ENCODE results near the gene CASKIN2. TPM values are rescaled to one million over a fixed set of nuclear protein-coding genes. Genes with fewer than 3 reads are reported as not detected.

CASKIN2 gene
- total RNA-seq, 1 donor from 2014 or later: 1.4 TPM

DNA sequence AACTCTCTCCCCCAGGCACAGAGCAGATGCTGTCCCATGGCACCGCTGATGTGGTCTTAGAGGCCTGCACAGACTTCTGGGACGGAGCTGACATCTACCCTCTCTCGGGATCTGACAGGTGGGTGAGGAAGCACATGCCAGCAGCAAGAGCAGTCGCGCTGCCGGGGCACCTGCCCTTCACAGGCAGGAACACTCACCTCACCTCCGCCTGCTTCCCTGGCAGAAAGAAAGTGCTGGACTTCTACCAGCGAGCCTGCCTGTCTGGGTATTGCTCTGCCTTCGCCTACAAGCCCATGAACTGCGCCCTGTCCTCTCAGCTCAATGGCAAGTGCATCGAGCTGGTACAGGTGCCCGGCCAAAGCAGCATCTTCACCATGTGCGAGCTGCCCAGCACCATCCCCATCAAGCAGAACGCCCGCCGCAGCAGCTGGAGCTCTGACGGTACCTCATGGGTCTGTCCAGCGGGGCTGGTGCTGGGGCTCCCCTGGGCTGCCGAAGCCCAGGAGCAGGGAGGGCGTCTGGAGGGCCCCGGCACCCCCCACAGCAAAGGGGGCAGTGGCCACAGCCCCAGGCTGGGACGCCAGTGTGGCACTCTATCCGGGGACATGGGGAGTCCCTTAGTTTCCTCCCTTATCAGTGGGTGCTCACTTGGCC lies 21.7 kb downstream of the CASKIN2 start:
- Mint-ChIP-seq H3K4me3 (no peak overlapping the region), H3K4me1 (peaks cover 2% of the 10 kb centered on the region), H3K27ac (no peak overlapping the region), H3K27me3 (no peaks in the 10 kb centered on the region), H3K9me3 (no peaks in the 10 kb centered on the region), H3K36me3 (ENCODE audit: low read depth) (peaks cover 62% of the 10 kb centered on the region)
- DNase-seq (no peak), ATAC-seq (ENCODE audit: low read depth) (no peak)
- intact Hi-C loops (cut with micrococcal nuclease): no loop called here
- CTCF ChIA-PET: no interaction called here
- POLR2A ChIA-PET: no interaction called here
- TF ChIP-seq, protein P1, sequence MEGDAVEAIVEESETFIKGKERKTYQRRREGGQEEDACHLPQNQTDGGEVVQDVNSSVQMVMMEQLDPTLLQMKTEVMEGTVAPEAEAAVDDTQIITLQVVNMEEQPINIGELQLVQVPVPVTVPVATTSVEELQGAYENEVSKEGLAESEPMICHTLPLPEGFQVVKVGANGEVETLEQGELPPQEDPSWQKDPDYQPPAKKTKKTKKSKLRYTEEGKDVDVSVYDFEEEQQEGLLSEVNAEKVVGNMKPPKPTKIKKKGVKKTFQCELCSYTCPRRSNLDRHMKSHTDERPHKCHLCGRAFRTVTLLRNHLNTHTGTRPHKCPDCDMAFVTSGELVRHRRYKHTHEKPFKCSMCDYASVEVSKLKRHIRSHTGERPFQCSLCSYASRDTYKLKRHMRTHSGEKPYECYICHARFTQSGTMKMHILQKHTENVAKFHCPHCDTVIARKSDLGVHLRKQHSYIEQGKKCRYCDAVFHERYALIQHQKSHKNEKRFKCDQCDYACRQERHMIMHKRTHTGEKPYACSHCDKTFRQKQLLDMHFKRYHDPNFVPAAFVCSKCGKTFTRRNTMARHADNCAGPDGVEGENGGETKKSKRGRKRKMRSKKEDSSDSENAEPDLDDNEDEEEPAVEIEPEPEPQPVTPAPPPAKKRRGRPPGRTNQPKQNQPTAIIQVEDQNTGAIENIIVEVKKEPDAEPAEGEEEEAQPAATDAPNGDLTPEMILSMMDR (IDR thresholded peaks at IDR 0.05): no peak

DNA sequence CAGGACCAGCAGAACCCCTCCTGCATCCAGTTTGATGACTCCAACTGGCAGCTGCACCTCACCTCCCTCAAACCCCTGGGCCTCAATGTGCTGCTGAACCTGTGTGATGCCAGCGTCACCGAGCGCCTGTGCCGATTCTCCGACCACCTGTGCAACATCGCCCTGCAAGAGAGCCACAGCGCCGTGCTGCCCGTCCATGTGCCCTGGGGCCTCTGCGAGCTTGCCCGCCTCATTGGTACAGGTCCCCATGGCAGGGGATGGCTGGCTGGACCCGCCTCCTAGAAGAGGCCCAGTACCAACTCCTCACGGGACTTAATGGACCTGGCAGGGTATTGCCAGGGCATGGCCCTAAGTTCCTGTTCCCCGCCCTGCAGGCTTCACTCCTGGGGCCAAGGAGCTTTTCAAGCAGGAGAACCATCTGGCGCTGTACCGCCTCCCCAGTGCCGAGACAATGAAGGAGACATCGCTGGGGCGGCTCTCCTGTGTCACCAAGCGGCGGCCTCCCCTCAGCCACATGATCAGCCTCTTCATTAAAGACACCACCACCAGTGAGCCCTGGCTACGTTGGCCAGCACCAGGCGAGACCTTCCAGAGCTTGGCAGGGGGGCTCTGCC lies 22.7 kb downstream of the CASKIN2 start:
- DNase-seq (no peak), ATAC-seq (ENCODE audit: low read depth) (no peak)
- Mint-ChIP-seq H3K9me3 (no peaks in the 10 kb centered on the region), H3K27me3 (no peaks in the 10 kb centered on the region), H3K4me3 (no peak overlapping the region), H3K27ac (no peak overlapping the region), H3K4me1 (peaks cover 12% of the 10 kb centered on the region), H3K36me3 (ENCODE audit: low read depth) (peaks cover 55% of the 10 kb centered on the region)
- intact Hi-C loops (cut with micrococcal nuclease): no loop called here
- ChIA-PET POLR2A (no interaction called here), CTCF (no interaction called here)
- TF ChIP-seq, protein P1 (IDR thresholded peaks at IDR 0.05): no peak

DNA sequence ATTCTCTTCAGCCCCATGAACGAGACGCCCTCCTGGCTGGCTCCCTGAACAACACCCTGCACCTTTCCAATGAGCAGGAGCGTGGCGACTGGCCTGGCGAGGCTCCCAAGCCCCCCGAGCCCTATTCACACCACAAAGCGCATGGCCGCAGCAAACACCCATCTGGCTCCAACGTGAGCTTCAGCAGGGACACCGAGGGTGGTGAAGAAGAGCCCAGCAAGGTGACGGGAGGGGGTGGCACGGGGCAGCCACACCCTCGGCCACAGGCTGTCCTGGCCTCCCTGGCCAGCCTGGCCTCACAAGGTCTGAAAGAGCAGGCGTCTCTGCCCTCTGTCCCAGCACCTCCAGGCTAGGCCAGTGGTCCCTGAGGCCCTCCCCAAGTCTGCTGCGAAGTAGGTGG lies 23.7 kb downstream of the CASKIN2 start:
- ATAC-seq (ENCODE audit: low read depth) (no peak), DNase-seq (no peak)
- ChIA-PET CTCF (no interaction called here), POLR2A (interaction anchor here (0.6 kb wide), 1 partner anchor 8 kb away, joined by 4 read pairs; no protein-coding TSS in a partner anchor)
- peaks cover 21% of the 10 kb centered on the region for H3K4me1 Mint-ChIP-seq
- intact Hi-C loops (cut with micrococcal nuclease): no loop called here
- no peak overlapping the region for H3K4me3 Mint-ChIP-seq
- no peaks in the 10 kb centered on the region for H3K27me3 Mint-ChIP-seq
- no peak overlapping the region for H3K27ac Mint-ChIP-seq
- H3K9me3 Mint-ChIP-seq: no peaks in the 10 kb centered on the region
- peaks cover 50% of the 10 kb centered on the region for H3K36me3 Mint-ChIP-seq (ENCODE audit: low read depth)
- TF ChIP-seq, protein P1 (IDR thresholded peaks at IDR 0.05): no peak

DNA sequence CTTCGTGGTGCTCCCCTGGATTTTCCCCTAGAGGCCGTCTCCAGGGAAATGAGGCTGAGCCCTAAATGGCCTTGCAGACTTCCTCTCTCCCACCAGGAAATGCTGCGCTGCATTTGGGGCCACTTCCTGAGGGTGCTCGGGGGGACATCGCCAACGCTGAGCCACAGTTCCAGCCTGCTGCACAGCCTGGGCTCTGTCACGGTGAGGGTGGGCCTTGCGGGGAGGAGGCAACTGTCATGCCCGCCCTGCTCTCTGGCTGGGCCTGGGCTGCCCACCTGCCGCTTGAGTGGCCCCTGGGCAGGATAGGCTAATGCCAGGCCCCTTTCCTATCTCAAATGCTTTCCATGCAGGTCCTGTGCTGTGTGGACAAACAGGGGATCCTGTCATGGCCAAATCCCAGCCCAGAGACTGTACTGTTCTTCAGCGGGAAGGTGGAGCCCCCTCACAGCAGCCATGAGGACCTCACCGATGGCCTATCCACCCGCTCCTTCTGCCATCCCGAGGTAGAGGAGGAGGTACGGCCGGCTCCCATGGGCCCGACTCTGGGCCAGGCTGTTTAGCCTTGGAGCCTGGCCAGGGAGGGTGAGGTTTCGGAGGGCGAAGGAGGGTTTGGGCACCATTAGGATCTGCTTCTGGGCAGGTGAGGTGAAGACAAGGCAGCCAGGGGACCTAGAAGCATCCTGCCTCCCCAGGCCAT lies 24.2 kb downstream of the CASKIN2 start:
- Mint-ChIP-seq H3K36me3 (ENCODE audit: low read depth) (peaks cover 51% of the 10 kb centered on the region), H3K27me3 (no peaks in the 10 kb centered on the region), H3K27ac (no peak overlapping the region), H3K4me1 (peaks cover 27% of the 10 kb centered on the region), H3K9me3 (no peaks in the 10 kb centered on the region), H3K4me3 (no peak overlapping the region)
- TF ChIP-seq, protein P1 (IDR thresholded peaks at IDR 0.05): no peak
- ATAC-seq (ENCODE audit: low read depth) (no peak), DNase-seq (no peak)
- POLR2A ChIA-PET: no interaction called here
- CTCF ChIA-PET: no interaction called here
- intact Hi-C loops (cut with micrococcal nuclease): no loop called here

DNA sequence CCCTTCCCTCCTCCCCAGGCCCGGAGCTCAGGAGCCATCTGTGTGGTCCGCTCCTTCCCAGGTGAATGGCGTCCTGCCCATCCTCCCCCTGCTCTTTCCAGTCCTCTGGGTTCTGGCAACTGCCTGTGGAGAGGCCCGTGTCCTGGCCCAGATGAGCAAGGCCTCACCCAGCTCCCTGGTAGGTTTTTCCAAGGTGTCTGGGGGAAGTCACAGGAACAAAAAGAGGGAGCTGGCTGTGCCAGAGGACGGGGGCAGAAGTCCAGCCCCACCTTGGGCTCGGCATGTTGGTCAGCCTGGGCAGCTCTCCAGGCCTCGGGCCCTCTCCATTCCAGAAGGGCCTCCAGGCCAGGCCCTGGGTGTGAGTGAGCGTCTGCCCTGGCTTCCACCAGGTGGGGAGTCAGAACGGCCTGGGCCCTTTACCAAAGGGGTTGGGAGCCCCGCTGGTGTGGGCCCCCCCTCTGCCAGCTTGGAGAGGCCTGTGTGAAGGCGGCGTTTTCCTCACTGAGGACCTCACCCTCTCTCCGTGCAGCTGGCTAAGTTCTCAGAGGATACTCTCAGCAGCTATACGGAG lies 25.1 kb downstream of the CASKIN2 start:
- H3K36me3 Mint-ChIP-seq (ENCODE audit: low read depth): peaks cover 43% of the 10 kb centered on the region
- H3K4me3 Mint-ChIP-seq: no peak overlapping the region
- DNase-seq (no peak), ATAC-seq (ENCODE audit: low read depth) (no peak)
- H3K27ac Mint-ChIP-seq: no peak overlapping the region
- H3K9me3 Mint-ChIP-seq: no peaks in the 10 kb centered on the region
- ChIA-PET CTCF (no interaction called here), POLR2A (interaction anchor here (0.5 kb wide), 1 partner anchor 38 kb away, joined by 3 read pairs; no protein-coding TSS in a partner anchor)
- TF ChIP-seq, protein P1 (IDR thresholded peaks at IDR 0.05): no peak
- intact Hi-C loops (cut with micrococcal nuclease): no loop called here
- H3K4me1 Mint-ChIP-seq: peaks cover 27% of the 10 kb centered on the region
- H3K27me3 Mint-ChIP-seq: no peaks in the 10 kb centered on the region
